ENCODE data around the gene RIMBP2.
"Not testable (repeated sequence)": the region's sequence is repeated elsewhere in the genome, so short reads cannot be mapped to it uniquely, and the experiment has no call there.

The RIMBP2 gene

GRCh38 chr12:130705178-130705822 is 10.8 kb downstream of the RIMBP2 start:
- DNase-seq = no peak

GRCh38 chr12:130704606-130705005 is 11.5 kb downstream of the RIMBP2 start:
- DNase-seq = no peak

GRCh38 chr12:130703733-130704375 is 12.2 kb downstream of the RIMBP2 start:
- DNase-seq = no peak

GRCh38 chr12:130702966-130703732 is 12.9 kb downstream of the RIMBP2 start:
- DNase-seq = no peak

GRCh38 chr12:130701402-130701744 is 14.7 kb downstream of the RIMBP2 start:
- DNase-seq = no peak

GRCh38 chr12:130700492-130701401 is 15.4 kb downstream of the RIMBP2 start:
- DNase-seq = no peak

GRCh38 chr12:130698106-130698505 is 18.0 kb downstream of the RIMBP2 start:
- DNase-seq = no peak

- no peak for DNase-seq
Observed at GRCh38 chr12:130696379-130697100, 19.6 kb downstream of the RIMBP2 start.

GRCh38 chr12:130695061-130695460 is 21.0 kb downstream of the RIMBP2 start:
- no peak for DNase-seq

GRCh38 chr12:130689408-130690405 is 26.4 kb downstream of the RIMBP2 start:
- DNase-seq = no peak

GRCh38 chr12:130688999-130689398 is 27.1 kb downstream of the RIMBP2 start:
- not testable (repeated sequence) for DNase-seq

GRCh38 chr12:130687796-130688778 is 28.0 kb downstream of the RIMBP2 start:
- DNase-seq = no peak

- no peak for DNase-seq
Observed at GRCh38 chr12:130687190-130687589, 28.9 kb downstream of the RIMBP2 start.

GRCh38 chr12:130686511-130686991 is 29.5 kb downstream of the RIMBP2 start:
- no peak for DNase-seq

GRCh38 chr12:130685850-130686249 is 30.2 kb downstream of the RIMBP2 start:
- DNase-seq = no peak

GRCh38 chr12:130685250-130685787 is 30.8 kb downstream of the RIMBP2 start:
- no peak for DNase-seq

- no peak for DNase-seq
Observed at GRCh38 chr12:130683811-130684210, 32.3 kb downstream of the RIMBP2 start.

GRCh38 chr12:130683080-130683479 is 33.0 kb downstream of the RIMBP2 start:
- no peak for DNase-seq

- DNase-seq = no peak
Observed at GRCh38 chr12:130680451-130680990, 35.6 kb downstream of the RIMBP2 start.

Measured in activated CD4-positive, alpha-beta T cell treated with anti-CD3 and anti-CD28 coated beads, Interleukin-10, Interleukin-2, amounts not matched to agents 100 ng/mL and 50 ng/mL, durations not matched to agents 16 hours and 8 hours (primary cell).